ENCODE results near the gene BAIAP2. TPM values are rescaled to one million over a fixed set of nuclear protein-coding genes. Genes with fewer than 3 reads are reported as not detected.
A peak's percentile ranks its signal among the peaks of the same experiment; 100 is the strongest.

The BAIAP2 gene
- total and polyA plus RNA-seq, 2 donors from 2014 or later: 44.5 to 45.8 TPM

DNA sequence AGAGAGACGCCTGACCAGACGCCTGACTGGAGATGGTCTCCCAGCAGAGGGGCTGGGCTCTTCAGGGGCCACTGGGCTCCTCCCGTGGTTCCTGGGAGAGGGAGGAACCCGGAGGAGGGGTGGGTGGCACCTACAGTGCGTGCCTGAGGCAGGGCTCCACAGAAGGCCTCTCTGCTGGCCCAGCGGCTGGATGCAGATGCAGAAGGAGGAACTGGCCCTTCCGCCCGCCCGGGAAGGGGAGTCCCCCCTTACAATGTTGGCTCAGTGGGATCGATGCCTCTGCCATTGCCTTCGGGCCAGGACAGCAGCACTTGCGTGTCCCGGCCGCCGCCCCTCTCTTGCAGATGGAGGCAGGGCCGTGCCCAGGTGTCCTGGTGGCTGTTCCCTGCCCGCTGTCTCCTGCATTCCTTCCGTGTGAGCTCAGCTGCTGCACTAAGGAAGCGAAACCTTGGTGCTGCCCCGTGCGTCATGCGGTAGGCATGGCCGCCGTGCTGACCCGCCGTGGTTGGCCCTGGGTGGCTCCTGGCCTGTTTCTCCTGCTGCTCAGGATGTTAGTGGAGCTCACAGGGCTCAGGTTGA, 15.1 kb downstream of the BAIAP2 start:
- TF ChIP-seq, protein P1, sequence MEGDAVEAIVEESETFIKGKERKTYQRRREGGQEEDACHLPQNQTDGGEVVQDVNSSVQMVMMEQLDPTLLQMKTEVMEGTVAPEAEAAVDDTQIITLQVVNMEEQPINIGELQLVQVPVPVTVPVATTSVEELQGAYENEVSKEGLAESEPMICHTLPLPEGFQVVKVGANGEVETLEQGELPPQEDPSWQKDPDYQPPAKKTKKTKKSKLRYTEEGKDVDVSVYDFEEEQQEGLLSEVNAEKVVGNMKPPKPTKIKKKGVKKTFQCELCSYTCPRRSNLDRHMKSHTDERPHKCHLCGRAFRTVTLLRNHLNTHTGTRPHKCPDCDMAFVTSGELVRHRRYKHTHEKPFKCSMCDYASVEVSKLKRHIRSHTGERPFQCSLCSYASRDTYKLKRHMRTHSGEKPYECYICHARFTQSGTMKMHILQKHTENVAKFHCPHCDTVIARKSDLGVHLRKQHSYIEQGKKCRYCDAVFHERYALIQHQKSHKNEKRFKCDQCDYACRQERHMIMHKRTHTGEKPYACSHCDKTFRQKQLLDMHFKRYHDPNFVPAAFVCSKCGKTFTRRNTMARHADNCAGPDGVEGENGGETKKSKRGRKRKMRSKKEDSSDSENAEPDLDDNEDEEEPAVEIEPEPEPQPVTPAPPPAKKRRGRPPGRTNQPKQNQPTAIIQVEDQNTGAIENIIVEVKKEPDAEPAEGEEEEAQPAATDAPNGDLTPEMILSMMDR (IDR thresholded peaks at IDR 0.05; ENCODE audit: borderline replicate concordance, extremely low read depth, insufficient read depth): no peak
- Histone ChIP-seq H3K27me3 (ENCODE audit: control insufficient read depth, insufficient read depth, low read length) (no peaks in the 10 kb centered on the region), H3K9me3 (ENCODE audit: control insufficient read depth in 2 of 3, insufficient read depth in 1 of 3, low read length in 3 of 3) (no peaks in the 10 kb centered on the region), H3K27ac (ENCODE audit: low read depth in 2 of 2, low read length in 2 of 2) (peak overlapping the region; percentile 55 to 85), H3K36me3 (ENCODE audit: control insufficient read depth in 2 of 3, insufficient read depth in 3 of 3, low read length in 3 of 3) (peaks cover under 1 to 10% (median 2%) of the 10 kb centered on the region in 3 donors), H3K9ac (ENCODE audit: low read length in 3 of 3) (peak overlapping the region in 1 of 3 donors; percentile 58), H3K4me3 (ENCODE audit: low read length in 3 of 3) (peak overlapping the region in 1 of 3 donors; percentile 13), H3K4me1 (ENCODE audit: control insufficient read depth in 2 of 3, insufficient read depth in 2 of 3, low read depth in 1 of 3, low read length in 3 of 3) (peaks cover 0 to 63% (median 40%) of the 10 kb centered on the region in 3 donors)
- DNase-seq: peak in 3 of 5 donors; percentile 64 to 89 (median 81)
- intact Hi-C loops (cut with DNase I): no loop called here
- no peak for FAIRE-seq

DNA sequence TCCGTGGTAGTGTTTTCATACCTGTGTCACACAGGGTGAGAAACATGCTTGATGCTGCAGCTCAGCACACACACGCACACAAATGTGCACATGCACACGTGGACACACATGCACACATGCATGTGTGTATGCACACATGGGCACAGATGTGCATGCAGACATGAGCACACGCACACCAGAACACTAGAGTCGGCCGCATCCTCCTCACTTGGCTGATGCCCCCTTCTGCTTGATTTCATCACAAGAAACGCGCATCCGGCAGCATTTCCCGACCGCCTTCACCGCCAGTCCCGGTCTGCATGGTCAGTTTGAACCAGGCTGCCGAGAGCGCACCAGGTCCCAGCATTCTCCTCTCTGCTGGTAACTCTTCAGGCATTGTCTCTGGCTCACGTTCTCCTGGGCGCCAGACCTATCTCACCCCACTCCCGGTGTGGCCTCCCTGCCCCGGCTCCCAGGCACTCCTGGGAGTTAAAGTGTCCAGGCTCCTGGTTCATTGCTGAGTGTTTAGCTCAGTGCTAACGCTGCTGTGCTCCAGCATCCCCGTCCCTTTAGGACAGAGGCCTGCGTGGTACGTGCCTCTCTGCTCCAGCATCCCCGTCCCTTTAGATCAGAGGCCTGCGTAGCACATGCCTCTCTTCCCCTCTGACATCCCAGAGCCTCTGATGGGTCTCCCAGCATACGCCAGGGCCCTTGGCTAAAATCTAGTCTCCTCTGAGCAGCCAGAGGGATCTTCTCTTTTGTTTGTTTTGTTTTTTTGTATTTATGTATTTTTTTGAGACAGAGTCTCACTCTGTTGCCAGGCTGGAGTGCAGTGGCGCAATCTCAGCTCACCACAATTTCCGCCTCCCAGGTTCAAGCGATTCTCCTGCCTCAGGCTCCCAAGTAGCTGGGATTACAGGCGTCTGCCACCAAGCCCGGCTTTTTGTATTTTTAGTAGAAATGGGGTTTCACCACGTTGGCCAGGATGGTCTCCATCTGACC, 16.0 kb downstream of the BAIAP2 start:
- no peak overlapping the region for H3K9ac ChIP-seq (ENCODE audit: low read length in 3 of 3)
- H3K36me3 ChIP-seq (ENCODE audit: control insufficient read depth in 2 of 3, insufficient read depth in 3 of 3, low read length in 3 of 3): peaks cover 2 to 10% (median 2%) of the 10 kb centered on the region in 3 donors
- H3K27me3 ChIP-seq (ENCODE audit: control insufficient read depth, insufficient read depth, low read length): no peaks in the 10 kb centered on the region
- TF ChIP-seq, protein P1 (IDR thresholded peaks at IDR 0.05; ENCODE audit: borderline replicate concordance, extremely low read depth, insufficient read depth): no peak
- no peaks in the 10 kb centered on the region for H3K9me3 ChIP-seq (ENCODE audit: control insufficient read depth in 2 of 3, insufficient read depth in 1 of 3, low read length in 3 of 3)
- no peak overlapping the region for H3K4me3 ChIP-seq (ENCODE audit: low read length in 3 of 3)
- no peak for DNase-seq
- intact Hi-C loops (cut with DNase I): no loop called here
- FAIRE-seq: no peak
- H3K4me1 ChIP-seq (ENCODE audit: control insufficient read depth in 2 of 3, insufficient read depth in 2 of 3, low read depth in 1 of 3, low read length in 3 of 3): peaks cover 0 to 54% (median 31%) of the 10 kb centered on the region in 3 donors
- peak overlapping the region; percentile 55 to 85 for H3K27ac ChIP-seq (ENCODE audit: low read depth in 2 of 2, low read length in 2 of 2)

DNA sequence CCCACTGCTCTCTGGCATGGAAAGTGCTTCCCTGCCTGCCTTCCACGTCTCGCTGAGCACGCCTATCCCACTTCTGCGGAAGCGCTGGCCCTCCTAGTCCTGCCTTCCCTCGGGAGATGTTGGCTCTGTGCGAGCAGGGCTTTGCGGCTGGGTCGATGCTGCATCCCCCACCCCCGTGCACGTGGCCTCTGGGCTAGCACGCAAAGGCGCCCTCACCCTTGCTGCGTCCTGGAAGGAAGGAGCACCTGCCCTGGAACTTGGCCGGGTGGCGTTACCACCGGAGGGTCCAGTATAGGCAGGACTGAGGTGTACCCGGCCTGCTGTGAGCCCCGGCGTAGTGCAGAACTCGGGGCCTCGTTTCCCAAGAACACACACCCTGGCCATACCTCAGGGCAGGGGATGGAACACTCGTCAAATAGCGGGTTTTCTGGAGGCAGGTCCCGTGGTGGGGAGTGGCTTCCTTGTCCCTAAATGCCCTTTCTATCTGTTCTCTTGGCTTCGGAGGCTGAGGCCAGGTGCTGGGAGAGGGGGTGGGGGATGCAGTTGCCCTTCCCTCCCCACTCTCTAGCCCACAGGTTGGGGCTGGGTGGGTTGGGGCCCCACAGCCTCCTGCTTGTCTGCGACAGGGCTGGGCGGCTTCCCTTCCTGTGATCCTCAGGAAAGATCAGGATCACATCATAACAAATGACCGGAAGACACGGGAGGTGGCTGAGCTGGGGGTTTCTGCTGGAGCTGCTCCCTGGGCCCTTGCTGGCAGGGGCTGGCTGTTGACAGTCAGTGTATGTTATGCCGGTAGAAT, 17.4 kb downstream of the BAIAP2 start:
- Histone ChIP-seq H3K27me3 (ENCODE audit: control insufficient read depth, insufficient read depth, low read length) (no peaks in the 10 kb centered on the region), H3K36me3 (ENCODE audit: control insufficient read depth in 2 of 3, insufficient read depth in 3 of 3, low read length in 3 of 3) (peaks cover 2 to 10% (median 2%) of the 10 kb centered on the region in 3 donors), H3K9ac (ENCODE audit: low read length in 3 of 3) (peak overlapping the region in 1 of 3 donors; percentile 26), H3K4me3 (ENCODE audit: low read length in 3 of 3) (peak overlapping the region in 1 of 3 donors; percentile 21), H3K9me3 (ENCODE audit: control insufficient read depth in 2 of 3, insufficient read depth in 1 of 3, low read length in 3 of 3) (no peaks in the 10 kb centered on the region), H3K27ac (ENCODE audit: low read depth in 2 of 2, low read length in 2 of 2) (peak overlapping the region; percentile 61 to 80), H3K4me1 (ENCODE audit: control insufficient read depth in 2 of 3, insufficient read depth in 2 of 3, low read depth in 1 of 3, low read length in 3 of 3) (peaks cover 0 to 46% (median 24%) of the 10 kb centered on the region in 3 donors)
- DNase-seq (peak in 1 of 5 donors; percentile 60), FAIRE-seq (no peak)
- TF ChIP-seq, protein P1 (IDR thresholded peaks at IDR 0.05; ENCODE audit: borderline replicate concordance, extremely low read depth, insufficient read depth): no peak
- intact Hi-C loops (cut with DNase I): no loop called here

Data from kidney (tissue), 14 donors.